Calu3 (cell line): ENCODE data around the gene ARL8B. TPM values are rescaled to one million over a fixed set of nuclear protein-coding genes. Genes with fewer than 3 reads are reported as not detected.

Experiments used
- BruUV-seq: library from RNA; stranded (reverse); fragments of 400-500 nt; replicated peaks from 2 replicates; lab custom pipeline; 2021; lab: Mats Ljungman, UMichigan
- CTCF ChIA-PET: fragments of 300-600 bp; sonication (Branson Sonifier 250); formaldehyde crosslinking; loops from one replicate; lab custom pipeline; 2022; ENCODE audit warnings: antibody characterized with exemption; lab: Charles Lee
- DNase-seq: peaks from one replicate; pipeline ENCODE4 v3.0.0; 2022
- H3K27ac Mint-ChIP-seq: one replicate; pipeline ENCODE4 v1.8.0; 2022; ENCODE audit warnings: mixed read lengths; ENCODE audit not compliant: unreplicated experiment
- H3K27me3 Mint-ChIP-seq: one replicate; pipeline ENCODE4 v1.8.0; 2022; ENCODE audit warnings: mixed read lengths; ENCODE audit not compliant: unreplicated experiment
- H3K36me3 Mint-ChIP-seq: one replicate; pipeline ENCODE4 v1.8.0; 2022; ENCODE audit warnings: mild to moderate bottlenecking, moderate library complexity, mixed read lengths; ENCODE audit not compliant: insufficient read depth, unreplicated experiment
- H3K4me1 Mint-ChIP-seq: one replicate; pipeline ENCODE4 v1.8.0; 2022; ENCODE audit warnings: mild to moderate bottlenecking, low read depth, mixed read lengths; ENCODE audit not compliant: unreplicated experiment
- H3K4me3 Mint-ChIP-seq: one replicate; pipeline ENCODE4 v1.8.0; 2022; ENCODE audit warnings: mild to moderate bottlenecking, low read depth, moderate library complexity, mixed read lengths; ENCODE audit not compliant: unreplicated experiment
- H3K9me3 Mint-ChIP-seq: one replicate; pipeline ENCODE4 v1.8.0; 2022; ENCODE audit warnings: low read depth, mixed read lengths; ENCODE audit not compliant: unreplicated experiment
- CTCF ChIP-seq: fragments of 200-600 bp; IDR thresholded peaks from one replicate; pipeline ENCODE4 v1.8.0; 2022; ENCODE audit warnings: antibody characterized with exemption; ENCODE audit not compliant: unreplicated experiment
- intact Hi-C: fragments of 100-400 bp; cut with micrococcal nuclease; formaldehyde crosslinking; loops from one replicate; pipeline ENCODE4 v1.10.0; 2022; ENCODE audit not compliant: unreplicated experiment
- total RNA-seq: library from RNA; stranded (reverse); gene quantifications from 2 replicates; pipeline ENCODE4 v1.2.3, GENCODE V29; 2022

The ARL8B gene
- total RNA-seq, 1 experiment from 2014 or later, result 47.0 TPM

GRCh38 chr3:5191555-5192304 is 69.6 kb downstream of the ARL8B start:
- CTCF ChIA-PET, result no interaction called here
- no TSS peak for BruUV-seq
- intact Hi-C loops, result no loop called here
- Mint-ChIP-seq H3K36me3 (peaks cover 68% of the 10 kb centered on the region), H3K27me3 (no peaks in the 10 kb centered on the region), H3K4me1 (peaks cover 43% of the 10 kb centered on the region), H3K4me3 (peak overlapping the region; percentile 11), H3K9me3 (no peaks in the 10 kb centered on the region), H3K27ac (peak overlapping the region; percentile 4)
- no peak for TF ChIP-seq CTCF
- DNase-seq, result no peak

GRCh38 chr3:5192571-5193365 is 70.7 kb downstream of the ARL8B start:
- H3K36me3 Mint-ChIP-seq, result peaks cover 68% of the 10 kb centered on the region
- peaks cover 53% of the 10 kb centered on the region for H3K4me1 Mint-ChIP-seq
- TF ChIP-seq CTCF, result no peak
- H3K4me3 Mint-ChIP-seq, result peak overlapping the region; percentile 11
- H3K27ac Mint-ChIP-seq, result peak overlapping the region; percentile 4
- DNase-seq, result no peak
- CTCF ChIA-PET, result no interaction called here
- H3K9me3 Mint-ChIP-seq, result no peaks in the 10 kb centered on the region
- H3K27me3 Mint-ChIP-seq, result no peaks in the 10 kb centered on the region
- intact Hi-C loops, result no loop called here
- no TSS peak for BruUV-seq

GRCh38 chr3:5194341-5194740 is 72.2 kb downstream of the ARL8B start:
- Mint-ChIP-seq H3K4me3 (peak overlapping the region; percentile 39), H3K36me3 (peaks cover 67% of the 10 kb centered on the region), H3K4me1 (peaks cover 57% of the 10 kb centered on the region), H3K9me3 (no peaks in the 10 kb centered on the region), H3K27ac (peak overlapping the region; percentile 84), H3K27me3 (no peaks in the 10 kb centered on the region)
- TF ChIP-seq CTCF, result no peak
- no peak for DNase-seq
- intact Hi-C loops, result no loop called here
- no TSS peak for BruUV-seq
- CTCF ChIA-PET, result interaction anchor here (0.6 to 1.2 kb wide), 3 partner anchors 39 to 483 kb away, joined by 3 to 4 read pairs (median 4); no protein-coding TSS in a partner anchor

GRCh38 chr3:5194801-5195509 is 72.9 kb downstream of the ARL8B start:
- DNase-seq, result peak; percentile 43
- Mint-ChIP-seq H3K27ac (peak overlapping the region; percentile 84), H3K27me3 (no peaks in the 10 kb centered on the region), H3K9me3 (no peaks in the 10 kb centered on the region), H3K4me1 (peaks cover 55% of the 10 kb centered on the region), H3K36me3 (peaks cover 64% of the 10 kb centered on the region), H3K4me3 (peak overlapping the region; percentile 39)
- intact Hi-C loops, result no loop called here
- BruUV-seq, result no TSS peak
- CTCF ChIA-PET, result interaction anchor here (0.6 to 1.2 kb wide), 3 partner anchors 72 to 483 kb away, joined by 3 to 4 read pairs (median 3); no protein-coding TSS in a partner anchor
- no peak for TF ChIP-seq CTCF
